Mucosa of descending colon (tissue), 3 donors: ENCODE data around the gene TTC27. TPM values are rescaled to one million over a fixed set of nuclear protein-coding genes. Genes with fewer than 3 reads are reported as not detected.

Experiments used
- ATAC-seq: fragments of 200-7000 bp; cut with Tn5 transposase; one replicate; pipeline ENCODE4 v1.9.1; 2020; ENCODE audit warnings: mild to moderate bottlenecking, moderate library complexity
- DNase-seq, 3 donors: peaks; one replicate each; pipeline ENCODE4 v3.0.0-alpha.2; 2020
- H3K36me3 ChIP-seq: fragments of 200-600 bp; one replicate; pipeline ENCODE4 v1.8.0; 2021; ENCODE audit warnings: low read depth, mild to moderate bottlenecking
- H3K4me1 ChIP-seq: fragments of 200-600 bp; one replicate; pipeline ENCODE4 v1.8.0; 2021; ENCODE audit warnings: low read depth, mild to moderate bottlenecking
- H3K4me3 ChIP-seq: fragments of 200-600 bp; one replicate; pipeline ENCODE4 v1.8.0; 2021; ENCODE audit warnings: mild to moderate bottlenecking
- H3K9me3 ChIP-seq: fragments of 200-600 bp; one replicate; pipeline ENCODE4 v1.8.0; 2021; ENCODE audit warnings: mild to moderate bottlenecking
- intact Hi-C, 2 donors: fragments of 100-400 bp; cut with DNase I in 1 of 2; cut with micrococcal nuclease in 1 of 2; formaldehyde crosslinking; loops; one replicate each; pipeline versions ENCODE4 v1.11.0 to v1.11.1; 2022; cut with DNase I, micrococcal nuclease
- long read RNA-seq, 2 donors: library from polyadenylated mRNA; unstranded; transcript quantifications; one replicate each; pipeline ENCODE4 v2.0.0, GENCODE V29; 2019 to 2021
- total RNA-seq, 3 donors: library from RNA; stranded (reverse); fragmentation: NEBNext Ultra II Directional in 2 of 3; extraction: Animal tissue kit (Norgen Biotek cat#: 25700) in 2 of 3; gene quantifications; one replicate each; pipeline versions ENCODE4 v1.2.1 to v1.2.4, GENCODE V29; 2021 to 2023
- TF ChIP-seq, protein P1 (sequence below): fragments of 200-600 bp; IDR thresholded peaks from one replicate; pipeline ENCODE4 v1.8.0; 2022; ENCODE audit warnings: antibody characterized with exemption, mild to moderate bottlenecking
- donor health status: DM: no; HTN: no; CAD: no; lungs with moderate emphysema.
- donor health status: DM: no; HTN: no; CAD: no.
- donor health status: DM: no; HTN: yes; CAD: no.

Gene TTC27
- total RNA-seq: 10 to 100 TPM; 10.2 to 13.3 (median 12.4) TPM
- long read RNA-seq, donor 1, partial matches to known transcripts: 1 of 7 reads
- long read RNA-seq, donor 1, other reads (novel, unspliced or antisense): 4 of 7 reads
- long read RNA-seq, donor 2, partial matches to known transcripts: 3 of 9 reads
- long read RNA-seq, donor 2, other reads (novel, unspliced or antisense): 3 of 9 reads

DNA sequence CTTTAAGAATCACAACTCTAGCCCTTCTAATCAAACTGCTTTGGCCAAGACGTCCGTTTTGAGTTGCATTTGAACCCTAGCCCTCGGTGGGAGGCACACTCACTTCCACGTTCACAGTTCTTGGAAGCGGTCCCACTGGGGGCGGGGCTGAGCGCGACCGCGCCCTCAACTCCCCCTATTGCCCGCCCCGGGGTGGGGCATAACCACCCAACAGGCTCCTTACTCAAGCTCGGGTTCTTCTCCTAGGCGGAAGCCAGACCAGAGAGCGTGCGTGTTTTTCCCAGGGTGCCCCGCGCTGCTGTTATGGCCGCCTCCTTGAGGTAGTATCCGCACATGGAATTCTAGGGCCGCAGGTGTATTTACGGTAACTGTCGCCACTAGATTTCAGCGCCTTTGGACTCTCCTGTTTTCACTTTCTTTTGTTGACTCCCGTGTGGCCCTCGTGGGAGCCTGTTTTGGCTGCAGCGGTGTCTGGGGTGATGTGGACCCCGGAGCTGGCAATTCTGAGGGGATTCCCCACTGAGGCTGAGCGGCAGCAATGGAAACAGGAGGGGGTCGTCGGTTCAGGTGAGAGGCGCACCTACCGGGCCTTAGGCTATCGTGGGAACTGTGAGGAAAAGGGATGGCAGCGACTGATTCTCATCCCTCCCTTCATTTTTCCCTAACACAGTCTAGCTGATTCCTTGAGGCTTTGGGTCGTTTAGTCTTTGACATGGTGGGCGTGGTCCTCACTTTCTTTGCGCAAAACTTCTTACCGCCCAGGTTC lies at the start of gene TTC27:
TSS of gene TTC27 (plus strand) at position 237 of the 766 bp plus-strand sequence. CDS start at position 480, 243 bp downstream.
- peaks cover 9% of the 10 kb centered on the region for H3K4me1 ChIP-seq
- DNase-seq: peak; percentile 96 to 99 (median 98)
- peak; percentile 100 for ATAC-seq
- no peaks in the 10 kb centered on the region for H3K9me3 ChIP-seq
- TF ChIP-seq, protein P1, sequence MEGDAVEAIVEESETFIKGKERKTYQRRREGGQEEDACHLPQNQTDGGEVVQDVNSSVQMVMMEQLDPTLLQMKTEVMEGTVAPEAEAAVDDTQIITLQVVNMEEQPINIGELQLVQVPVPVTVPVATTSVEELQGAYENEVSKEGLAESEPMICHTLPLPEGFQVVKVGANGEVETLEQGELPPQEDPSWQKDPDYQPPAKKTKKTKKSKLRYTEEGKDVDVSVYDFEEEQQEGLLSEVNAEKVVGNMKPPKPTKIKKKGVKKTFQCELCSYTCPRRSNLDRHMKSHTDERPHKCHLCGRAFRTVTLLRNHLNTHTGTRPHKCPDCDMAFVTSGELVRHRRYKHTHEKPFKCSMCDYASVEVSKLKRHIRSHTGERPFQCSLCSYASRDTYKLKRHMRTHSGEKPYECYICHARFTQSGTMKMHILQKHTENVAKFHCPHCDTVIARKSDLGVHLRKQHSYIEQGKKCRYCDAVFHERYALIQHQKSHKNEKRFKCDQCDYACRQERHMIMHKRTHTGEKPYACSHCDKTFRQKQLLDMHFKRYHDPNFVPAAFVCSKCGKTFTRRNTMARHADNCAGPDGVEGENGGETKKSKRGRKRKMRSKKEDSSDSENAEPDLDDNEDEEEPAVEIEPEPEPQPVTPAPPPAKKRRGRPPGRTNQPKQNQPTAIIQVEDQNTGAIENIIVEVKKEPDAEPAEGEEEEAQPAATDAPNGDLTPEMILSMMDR: no peak
- H3K36me3 ChIP-seq: no peaks in the 10 kb centered on the region
- H3K4me3 ChIP-seq: peak within 1 kb of the TSS; percentile 37
- intact Hi-C loops: no loop called here

DNA sequence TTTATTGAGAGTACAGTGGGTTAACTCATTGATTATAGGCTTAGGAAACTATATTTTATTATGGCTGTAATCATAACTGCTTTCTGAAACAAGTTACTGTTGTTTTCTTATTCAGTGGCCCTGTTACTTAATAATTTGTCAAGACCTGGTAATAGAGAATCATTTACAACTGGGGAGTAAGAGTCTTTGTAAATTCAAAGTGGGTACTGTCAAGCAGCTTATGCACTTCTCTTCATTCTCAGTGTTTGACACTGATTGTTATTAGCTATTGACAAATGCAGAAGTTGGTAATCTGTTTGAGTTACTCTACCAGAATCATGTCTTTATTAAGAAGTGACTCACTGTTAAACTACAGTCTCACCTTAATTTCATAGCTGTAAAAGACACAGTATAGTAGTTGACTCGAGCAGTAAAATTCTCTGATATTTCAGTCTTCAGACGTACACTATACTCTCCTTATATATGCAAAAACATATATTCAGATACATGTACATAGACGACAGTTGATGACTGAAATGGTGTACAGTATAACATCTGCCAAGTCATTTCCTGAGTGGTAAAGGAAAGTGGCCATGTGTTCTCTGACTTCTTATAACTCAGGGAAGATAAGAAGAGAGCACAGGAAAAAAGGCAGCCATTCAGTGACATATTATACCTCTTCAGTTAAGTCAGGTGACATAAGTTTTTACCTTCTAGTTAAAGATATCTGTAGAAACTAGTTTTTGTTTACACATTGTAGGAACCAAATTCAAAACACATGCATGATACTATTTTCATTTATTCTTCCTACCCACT lies 36.0 kb upstream of the TTC27 start:
- TF ChIP-seq, protein P1: no peak
- H3K36me3 ChIP-seq: no peaks in the 10 kb centered on the region
- DNase-seq (no peak), ATAC-seq (peak; percentile 34)
- intact Hi-C loops: no loop called here
- H3K4me1 ChIP-seq: no peaks in the 10 kb centered on the region
- no peaks in the 10 kb centered on the region for H3K9me3 ChIP-seq
- no peak overlapping the region for H3K4me3 ChIP-seq

GRCh38 chr2:32594573-32594972 lies 33.3 kb upstream of the TTC27 start:
- ATAC-seq: no peak
- no peak overlapping the region for H3K4me3 ChIP-seq
- intact Hi-C loops: no loop called here
- H3K4me1 ChIP-seq: no peaks in the 10 kb centered on the region
- TF ChIP-seq, protein P1: no peak
- no peak for DNase-seq
- no peaks in the 10 kb centered on the region for H3K36me3 ChIP-seq
- H3K9me3 ChIP-seq: no peaks in the 10 kb centered on the region

GRCh38 chr2:32611366-32611765 lies 16.5 kb upstream of the TTC27 start:
- no peak for ATAC-seq
- TF ChIP-seq, protein P1: no peak
- no peaks in the 10 kb centered on the region for H3K4me1 ChIP-seq
- intact Hi-C loops: no loop called here
- no peak overlapping the region for H3K4me3 ChIP-seq
- H3K36me3 ChIP-seq: no peaks in the 10 kb centered on the region
- DNase-seq: no peak
- H3K9me3 ChIP-seq: no peaks in the 10 kb centered on the region

- DNase-seq: no peak
- H3K36me3 ChIP-seq: no peaks in the 10 kb centered on the region
Measured at GRCh38 chr2:32611771-32612170, 16.1 kb upstream of the TTC27 start.

More at GRCh38 chr2:32611771-32612170, 16.1 kb upstream of the TTC27 start:
- Histone ChIP-seq H3K4me3 (no peak overlapping the region), H3K9me3 (no peaks in the 10 kb centered on the region), H3K4me1 (no peaks in the 10 kb centered on the region)
- no peak for ATAC-seq
- TF ChIP-seq, protein P1: no peak
- intact Hi-C loops: no loop called here
